CD8-positive, alpha-beta memory T cell (primary cell): ENCODE results near the gene YOD1. TPM values are rescaled to one million over a fixed set of nuclear protein-coding genes. Genes with fewer than 3 reads are reported as not detected.

Source experiments
- CTCF ChIA-PET: fragments of 350-600 bp; sonication (Branson Sonifier 250); formaldehyde crosslinking; loops from one replicate; lab custom pipeline; 2021; ENCODE audit warnings: antibody characterized with exemption; lab: Charles Lee
- POLR2A ChIA-PET: fragments of 350-600 bp; sonication (Branson Sonifier 250); formaldehyde crosslinking; loops from one replicate; lab custom pipeline; 2021; ENCODE audit warnings: antibody characterized with exemption; lab: Charles Lee
- DNase-seq, 5 donors: peaks; one replicate each; pipeline versions ENCODE4 v3.0.0 to v3.0.0-alpha.2; 2020 to 2022; ENCODE audit warnings: mixed read lengths in 1 of 5
- H3K27ac ChIP-seq: one replicate; pipeline ENCODE4 v1.7.0; 2013; ENCODE audit warnings: low read depth, mild to moderate bottlenecking, low read length, moderate library complexity
- H3K27me3 ChIP-seq: 2 replicates; pipeline ENCODE4 v1.7.0; 2013; ENCODE audit warnings: low read length, mild to moderate bottlenecking; ENCODE audit not compliant: insufficient read depth, poor library complexity, severe bottlenecking
- H3K36me3 ChIP-seq: 2 replicates; pipeline ENCODE4 v1.7.0; 2013; ENCODE audit warnings: mild to moderate bottlenecking, low read length, moderate library complexity; ENCODE audit not compliant: insufficient read depth
- H3K4me1 ChIP-seq: 2 replicates; pipeline ENCODE4 v1.7.0; 2013; ENCODE audit warnings: mild to moderate bottlenecking, low read length, moderate library complexity; ENCODE audit not compliant: insufficient read depth
- H3K4me3 ChIP-seq: 2 replicates; pipeline ENCODE4 v1.7.0; 2013; ENCODE audit warnings: mild to moderate bottlenecking, low read length
- H3K9me3 ChIP-seq: 2 replicates; pipeline ENCODE4 v1.7.0; 2013; ENCODE audit warnings: mild to moderate bottlenecking, low read length
- H3K27ac Mint-ChIP-seq, 8 donors: one replicate each; pipeline ENCODE4 v1.8.0; 2020 to 2021; ENCODE audit warnings: mixed read lengths in 8 of 8, mild to moderate bottlenecking in 6 of 8, inconsistent platforms in 3 of 8, moderate library complexity in 3 of 8
- H3K27me3 Mint-ChIP-seq, 2 donors: one replicate each; pipeline ENCODE4 v1.8.0; 2020 to 2021; ENCODE audit warnings: mixed read lengths in 2 of 2, mild to moderate bottlenecking in 1 of 2, moderate library complexity in 1 of 2
- H3K36me3 Mint-ChIP-seq, 3 donors: one replicate each; pipeline ENCODE4 v1.8.0; 2020 to 2021; ENCODE audit warnings: mixed read lengths in 3 of 3, inconsistent platforms in 1 of 3, mild to moderate bottlenecking in 1 of 3
- H3K4me1 Mint-ChIP-seq, 3 donors: one replicate each; pipeline ENCODE4 v1.8.0; 2020 to 2021; ENCODE audit warnings: mixed read lengths in 3 of 3, inconsistent platforms in 1 of 3, mild to moderate bottlenecking in 1 of 3
- H3K4me3 Mint-ChIP-seq, 7 donors: one replicate each; pipeline ENCODE4 v1.8.0; 2020 to 2021; ENCODE audit warnings: mixed read lengths in 7 of 7, mild to moderate bottlenecking in 6 of 7, moderate library complexity in 4 of 7, inconsistent platforms in 2 of 7
- H3K9me3 Mint-ChIP-seq, 5 donors: one replicate each; pipeline ENCODE4 v1.8.0; 2020 to 2022; ENCODE audit warnings: mixed read lengths in 5 of 5, mild to moderate bottlenecking in 3 of 5, moderate library complexity in 2 of 5, inconsistent platforms in 1 of 5
- polyA plus RNA-seq: library from polyadenylated mRNA; unstranded; fragments of 300-500 nt; fragmentation: Illumina TruSeq; gene quantifications from one replicate; pipeline ENCODE4 v1.2.3, GENCODE V29; 2021
- total RNA-seq, 2 experiments: library from RNA; stranded (reverse); gene quantifications; one replicate each; pipeline ENCODE4 v1.2.3, GENCODE V29; 2021

The YOD1 gene
- total and polyA plus RNA-seq, 3 experiments from 2014 or later, result 0.98 to 10.6 (median 10.3) TPM

DNA sequence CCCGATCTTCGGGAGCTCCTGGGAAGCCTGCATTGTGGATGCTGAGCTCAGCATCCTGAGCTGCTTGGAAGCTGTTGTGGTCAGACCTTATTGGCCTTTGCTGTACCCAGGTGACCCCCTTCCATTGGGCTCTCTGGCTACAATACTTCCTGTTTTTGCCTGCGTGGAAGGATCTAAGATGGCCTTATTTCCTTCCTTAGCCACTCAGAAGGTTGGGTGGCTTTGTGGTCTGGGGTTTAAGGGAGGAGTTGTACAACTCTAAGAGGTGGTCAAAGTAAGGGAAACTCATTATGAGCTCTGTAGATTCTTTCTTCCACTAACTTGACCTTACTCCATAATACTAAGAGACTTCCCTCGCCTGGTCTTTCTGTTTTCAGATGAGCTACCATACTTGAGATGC lies 19.8 kb upstream of the YOD1 start:
- H3K27me3 ChIP-seq, result no peaks in the 10 kb centered on the region
- no peaks in the 10 kb centered on the region for H3K36me3 ChIP-seq
- peaks cover 2 to 9% (median 3%) of the 10 kb centered on the region in 3 donors for H3K36me3 Mint-ChIP-seq
- ChIA-PET POLR2A (interaction anchor here (0.7 to 1.1 kb wide), 3 partner anchors 9 to 250 kb away, joined by 3 to 4 read pairs (median 3); partner anchors contain the start of gene CD55), CTCF (interaction anchor here (1.0 to 3.6 kb wide), 5 partner anchors 10 to 334 kb away, joined by 3 to 15 read pairs (median 5); partner anchors contain the start of genes PFKFB2 and YOD1)
- DNase-seq, result peak in 2 of 5 donors; percentile 13 to 31
- H3K4me3 ChIP-seq, result no peak overlapping the region
- peaks cover 0 to 1% of the 10 kb centered on the region in 2 donors for H3K27me3 Mint-ChIP-seq
- peak overlapping the region in 6 of 8 donors; percentile 11 to 81 (median 23) for H3K27ac Mint-ChIP-seq
- H3K27ac ChIP-seq, result no peak overlapping the region
- peak overlapping the region in 3 of 7 donors; percentile 22 to 49 (median 36) for H3K4me3 Mint-ChIP-seq
- H3K9me3 ChIP-seq, result no peaks in the 10 kb centered on the region
- H3K4me1 Mint-ChIP-seq, result peaks cover 23 to 30% (median 29%) of the 10 kb centered on the region in 3 donors
- H3K4me1 ChIP-seq, result peaks cover 31% of the 10 kb centered on the region
- H3K9me3 Mint-ChIP-seq, result no peaks in the 10 kb centered on the region

DNA sequence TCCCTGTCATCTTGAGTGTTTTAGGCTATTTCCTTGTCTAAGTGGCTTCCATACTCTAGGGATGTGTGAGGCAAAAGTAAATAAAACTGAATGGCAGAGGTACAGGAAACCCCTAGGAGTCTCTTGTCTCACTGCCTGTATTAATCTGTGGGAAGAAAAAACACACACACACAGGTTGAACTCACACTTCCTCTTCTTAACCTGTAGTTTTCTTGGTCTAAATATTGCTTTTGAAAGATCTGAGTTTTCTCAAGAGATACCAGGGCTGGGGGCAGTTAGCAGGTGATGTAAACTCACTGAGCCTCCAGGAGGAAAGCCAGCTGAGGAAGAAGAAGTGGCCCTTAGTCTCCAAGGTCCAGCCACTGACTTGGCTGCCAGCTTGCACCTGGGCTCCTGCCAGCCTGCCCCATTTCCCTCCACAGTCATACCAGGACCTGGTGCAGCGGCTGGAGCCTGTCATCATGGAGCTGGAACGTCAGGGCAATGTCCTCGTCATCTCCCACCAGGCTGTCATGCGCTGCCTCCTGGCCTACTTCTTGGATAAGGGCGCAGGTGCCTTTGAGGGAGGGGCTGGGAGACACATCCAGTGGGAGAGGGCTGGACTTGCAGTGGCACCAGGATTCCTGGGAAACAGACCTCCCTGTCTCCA lies 19.0 kb upstream of the YOD1 start:
- H3K4me1 Mint-ChIP-seq, result peaks cover 23 to 30% (median 29%) of the 10 kb centered on the region in 3 donors

DNA sequence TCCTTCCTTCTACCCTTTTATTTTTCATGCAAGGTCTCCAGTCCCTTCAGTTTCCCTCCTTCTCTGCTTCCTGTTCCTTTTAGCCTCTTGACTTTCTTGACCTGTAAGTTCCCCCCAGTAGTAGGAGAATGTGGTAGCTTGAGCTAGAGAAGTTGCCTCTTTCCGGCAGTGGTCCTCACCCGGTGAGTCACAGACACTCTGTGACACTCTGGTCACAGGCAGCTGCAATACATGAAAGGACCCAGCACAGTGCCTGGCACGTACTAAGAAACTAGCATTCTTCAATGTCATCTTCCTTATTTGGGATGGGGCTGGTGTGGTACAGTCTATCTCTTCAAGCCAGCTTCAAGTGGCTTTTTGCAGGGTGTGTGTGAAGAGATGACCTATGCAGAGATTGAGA lies 18.1 kb upstream of the YOD1 start:
- Histone ChIP-seq H3K27ac (no peak overlapping the region), H3K36me3 (no peaks in the 10 kb centered on the region), H3K9me3 (no peaks in the 10 kb centered on the region), H3K4me1 (peaks cover 31% of the 10 kb centered on the region), H3K27me3 (no peaks in the 10 kb centered on the region), H3K4me3 (no peak overlapping the region)
- Mint-ChIP-seq H3K4me1 (peaks cover 23 to 30% (median 29%) of the 10 kb centered on the region in 3 donors), H3K27ac (peak overlapping the region in 3 of 8 donors; percentile 18 to 55 (median 38)), H3K4me3 (no peak overlapping the region), H3K27me3 (no peaks in the 10 kb centered on the region), H3K36me3 (peaks cover 2 to 13% (median 3%) of the 10 kb centered on the region in 3 donors), H3K9me3 (no peaks in the 10 kb centered on the region)
- no peak for DNase-seq
- ChIA-PET CTCF (interaction anchor here (2.3 to 3.6 kb wide), 2 partner anchors 16 to 19 kb away, joined by 5 to 15 read pairs; partner anchors contain the start of genes PFKFB2 and YOD1), POLR2A (no interaction called here)

More for the DNA sequence above, 19.0 kb upstream of the YOD1 start:
- no peaks in the 10 kb centered on the region for H3K27me3 ChIP-seq
- no peaks in the 10 kb centered on the region for H3K36me3 ChIP-seq
- no peak overlapping the region for H3K4me3 ChIP-seq
- H3K4me1 ChIP-seq, result peaks cover 31% of the 10 kb centered on the region
- no peak for DNase-seq
- ChIA-PET CTCF (interaction anchor here (2.3 to 3.6 kb wide), 2 partner anchors 17 to 20 kb away, joined by 5 to 15 read pairs; partner anchors contain the start of genes PFKFB2 and YOD1), POLR2A (interaction anchor here (0.9 kb wide), 1 partner anchor 251 kb away, joined by 3 read pairs; the partner anchor contains the start of gene CD55)
- no peaks in the 10 kb centered on the region for H3K9me3 ChIP-seq
- no peaks in the 10 kb centered on the region for H3K27me3 Mint-ChIP-seq
- H3K27ac Mint-ChIP-seq, result peak overlapping the region in 3 of 8 donors; percentile 7 to 47 (median 17)
- H3K4me3 Mint-ChIP-seq, result no peak overlapping the region
- H3K27ac ChIP-seq, result no peak overlapping the region
- peaks cover 2 to 9% (median 3%) of the 10 kb centered on the region in 3 donors for H3K36me3 Mint-ChIP-seq
- no peaks in the 10 kb centered on the region for H3K9me3 Mint-ChIP-seq

DNA sequence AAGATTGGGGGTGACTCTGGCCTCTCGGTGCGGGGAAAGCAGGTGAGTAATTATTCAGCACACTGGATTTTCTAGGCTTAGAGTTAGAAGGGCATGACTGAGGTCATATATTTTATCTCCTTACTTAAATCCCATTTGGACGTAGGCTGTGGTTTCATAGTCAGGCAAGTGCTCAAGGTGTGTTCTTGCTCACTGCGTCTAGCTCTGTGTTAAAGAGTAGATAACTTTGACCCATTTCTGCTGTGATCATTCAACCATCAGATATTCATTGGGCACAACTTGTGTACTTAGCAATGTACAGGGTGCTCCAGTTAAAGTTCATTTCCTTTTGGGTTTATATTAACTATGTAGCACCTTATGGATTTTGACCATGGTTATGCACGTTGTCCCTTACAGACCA lies 16.7 kb upstream of the YOD1 start:
- Histone ChIP-seq H3K27me3 (no peaks in the 10 kb centered on the region), H3K4me1 (peaks cover 31% of the 10 kb centered on the region), H3K9me3 (no peaks in the 10 kb centered on the region), H3K27ac (no peak overlapping the region), H3K4me3 (no peak overlapping the region), H3K36me3 (no peaks in the 10 kb centered on the region)
- DNase-seq, result no peak
- Mint-ChIP-seq H3K36me3 (peaks cover 2 to 14% (median 9%) of the 10 kb centered on the region in 3 donors), H3K27ac (no peak overlapping the region), H3K9me3 (no peaks in the 10 kb centered on the region), H3K27me3 (no peaks in the 10 kb centered on the region), H3K4me1 (peaks cover 23 to 30% (median 28%) of the 10 kb centered on the region in 3 donors), H3K4me3 (no peak overlapping the region)
- ChIA-PET POLR2A (no interaction called here), CTCF (no interaction called here)

DNA sequence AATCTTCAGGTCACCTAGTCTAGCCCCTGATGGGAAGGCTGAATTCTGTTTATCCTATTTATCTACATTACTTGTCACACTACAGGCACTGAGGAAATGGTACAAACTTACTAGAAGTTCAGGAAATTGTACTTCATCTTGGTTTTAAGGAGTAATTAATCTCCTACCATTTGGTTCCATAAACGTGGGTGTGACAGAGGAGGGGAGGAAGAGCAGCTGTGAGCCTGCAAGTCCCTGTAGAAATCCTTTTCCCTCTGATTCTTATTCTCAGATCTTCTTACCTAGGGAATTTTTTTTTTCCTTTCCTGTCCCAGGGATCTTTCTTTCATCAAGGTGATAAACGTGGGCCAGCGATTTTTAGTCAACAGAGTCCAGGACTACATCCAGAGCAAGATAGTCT lies 16.2 kb upstream of the YOD1 start:
- Histone ChIP-seq H3K4me3 (no peak overlapping the region), H3K4me1 (peaks cover 31% of the 10 kb centered on the region), H3K27ac (no peak overlapping the region), H3K9me3 (no peaks in the 10 kb centered on the region), H3K36me3 (no peaks in the 10 kb centered on the region), H3K27me3 (no peaks in the 10 kb centered on the region)
- no peak overlapping the region for H3K27ac Mint-ChIP-seq
- ChIA-PET POLR2A (no interaction called here), CTCF (no interaction called here)
- H3K9me3 Mint-ChIP-seq, result no peaks in the 10 kb centered on the region
- peaks cover 23 to 30% (median 26%) of the 10 kb centered on the region in 3 donors for H3K4me1 Mint-ChIP-seq
- no peak overlapping the region for H3K4me3 Mint-ChIP-seq
- H3K27me3 Mint-ChIP-seq, result no peaks in the 10 kb centered on the region
- peaks cover 2 to 15% (median 12%) of the 10 kb centered on the region in 3 donors for H3K36me3 Mint-ChIP-seq
- no peak for DNase-seq

DNA sequence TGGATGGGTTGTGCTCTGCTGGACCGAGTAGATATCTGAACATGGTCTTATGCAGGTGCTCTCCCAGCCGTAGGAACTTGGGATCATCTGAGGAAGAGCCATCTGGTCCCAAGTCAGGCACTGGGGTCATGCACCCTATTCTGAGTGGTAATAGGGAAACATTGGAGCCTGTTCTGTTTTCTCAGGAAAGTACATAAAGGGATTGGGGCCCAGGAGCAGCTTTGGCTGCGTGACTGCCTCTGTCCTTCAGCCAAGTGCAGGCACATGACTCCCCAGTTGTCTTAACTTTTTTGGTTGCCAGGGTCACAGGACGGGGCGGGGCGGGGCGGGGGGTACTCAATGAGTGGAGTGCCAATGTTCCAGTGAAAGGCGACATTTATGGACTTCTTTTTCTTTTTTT lies 13.6 kb upstream of the YOD1 start:
- Mint-ChIP-seq H3K27ac (no peak overlapping the region), H3K4me3 (no peak overlapping the region), H3K4me1 (peaks cover 6 to 7% (median 7%) of the 10 kb centered on the region in 3 donors), H3K27me3 (peaks cover 0 to 2% of the 10 kb centered on the region in 2 donors), H3K36me3 (peaks cover 2 to 17% (median 15%) of the 10 kb centered on the region in 3 donors), H3K9me3 (no peaks in the 10 kb centered on the region)
- no peak for DNase-seq
- Histone ChIP-seq H3K27me3 (no peaks in the 10 kb centered on the region), H3K9me3 (no peaks in the 10 kb centered on the region), H3K4me3 (no peak overlapping the region), H3K27ac (no peak overlapping the region), H3K36me3 (no peaks in the 10 kb centered on the region), H3K4me1 (peaks cover 4% of the 10 kb centered on the region)
- ChIA-PET POLR2A (no interaction called here), CTCF (no interaction called here)

DNA sequence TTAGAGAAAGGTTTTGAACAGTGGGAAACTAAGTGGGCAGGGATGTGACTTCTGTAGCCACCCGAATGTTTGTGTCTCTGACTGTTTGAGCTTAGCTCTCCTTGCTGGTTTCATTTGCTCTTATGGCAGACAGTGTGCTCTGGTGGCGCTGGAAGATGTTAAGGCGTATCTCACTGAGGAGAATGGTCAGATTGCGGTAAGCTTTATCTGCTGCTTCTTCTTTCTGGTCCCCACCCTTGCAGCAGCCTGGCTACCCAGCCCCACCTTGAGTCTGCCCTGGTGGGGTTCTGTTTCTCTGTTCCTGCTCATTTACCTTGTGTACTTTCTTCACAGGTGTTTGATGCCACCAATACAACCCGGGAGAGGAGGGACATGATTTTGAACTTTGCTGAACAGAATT lies 12.0 kb upstream of the YOD1 start:
- Mint-ChIP-seq H3K4me3 (no peak overlapping the region), H3K36me3 (peaks cover 0 to 16% (median 12%) of the 10 kb centered on the region in 3 donors), H3K4me1 (no peaks in the 10 kb centered on the region), H3K27ac (peak overlapping the region in 1 of 8 donors; percentile 45), H3K9me3 (no peaks in the 10 kb centered on the region), H3K27me3 (peaks cover 0 to 2% of the 10 kb centered on the region in 2 donors)
- Histone ChIP-seq H3K4me3 (no peak overlapping the region), H3K4me1 (no peaks in the 10 kb centered on the region), H3K27me3 (no peaks in the 10 kb centered on the region), H3K27ac (no peak overlapping the region), H3K9me3 (no peaks in the 10 kb centered on the region), H3K36me3 (no peaks in the 10 kb centered on the region)
- DNase-seq, result no peak
- POLR2A ChIA-PET, result no interaction called here
- CTCF ChIA-PET, result interaction anchor here (2.1 kb wide), 1 partner anchor 10 kb away, joined by 5 read pairs; the partner anchor contains the start of gene PFKFB2

DNA sequence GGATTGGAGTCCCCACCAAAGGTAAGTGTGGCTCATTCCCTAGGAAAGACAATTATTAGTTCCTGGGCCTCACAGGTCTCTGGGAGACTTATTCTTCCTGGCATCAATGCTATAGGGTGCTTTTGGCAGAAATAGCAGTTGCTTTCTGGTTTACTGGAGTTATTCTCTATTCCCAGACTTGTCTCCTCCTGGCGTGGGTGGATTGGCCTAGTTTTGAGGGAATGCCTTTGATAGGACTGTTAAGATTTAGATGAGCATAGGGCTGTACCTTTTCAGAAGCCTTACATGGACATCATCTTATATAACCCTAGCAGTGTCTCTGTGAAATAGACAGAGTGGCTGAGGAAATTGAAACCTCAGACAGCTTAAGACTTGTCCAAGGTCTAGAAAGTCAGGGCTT lies 11.1 kb upstream of the YOD1 start:
- Histone ChIP-seq H3K36me3 (no peaks in the 10 kb centered on the region), H3K4me3 (no peak overlapping the region), H3K27ac (no peak overlapping the region), H3K4me1 (no peaks in the 10 kb centered on the region), H3K9me3 (no peaks in the 10 kb centered on the region), H3K27me3 (no peaks in the 10 kb centered on the region)
- H3K4me3 Mint-ChIP-seq, result no peak overlapping the region
- ChIA-PET CTCF (interaction anchor here (2.1 kb wide), 1 partner anchor 9 kb away, joined by 5 read pairs; the partner anchor contains the start of gene PFKFB2), POLR2A (no interaction called here)
- H3K27me3 Mint-ChIP-seq, result peaks cover 0 to 2% of the 10 kb centered on the region in 2 donors
- DNase-seq, result no peak
- H3K4me1 Mint-ChIP-seq, result no peaks in the 10 kb centered on the region
- H3K9me3 Mint-ChIP-seq, result no peaks in the 10 kb centered on the region
- no peak overlapping the region for H3K27ac Mint-ChIP-seq
- peaks cover 0 to 14% (median 12%) of the 10 kb centered on the region in 3 donors for H3K36me3 Mint-ChIP-seq
